ENCODE measurements around the gene SLC2A9.

DNA sequence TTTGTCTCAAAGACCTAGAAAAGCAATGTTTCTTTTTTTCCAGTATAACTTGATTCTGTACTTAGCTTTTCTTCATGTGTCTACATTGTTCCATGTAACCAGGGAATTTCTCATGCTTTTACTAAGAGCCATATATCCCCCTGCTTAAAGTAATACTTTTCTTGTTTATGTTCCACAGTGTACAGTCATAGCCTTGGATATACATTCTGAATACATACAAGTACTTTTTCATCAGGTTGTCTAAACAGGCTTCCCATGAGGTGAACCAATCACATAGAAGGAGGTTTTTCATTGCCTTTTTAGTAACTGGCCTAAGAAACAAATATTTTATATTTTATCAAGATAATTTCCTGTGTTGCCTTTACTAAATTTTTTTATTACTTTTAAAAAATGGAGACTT is 52.8 kb downstream of the SLC2A9 start:
- no peak for TF ChIP-seq POLR2AphosphoS5 (IDR thresholded peaks at IDR 0.05)
- TF ChIP-seq, protein P1, sequence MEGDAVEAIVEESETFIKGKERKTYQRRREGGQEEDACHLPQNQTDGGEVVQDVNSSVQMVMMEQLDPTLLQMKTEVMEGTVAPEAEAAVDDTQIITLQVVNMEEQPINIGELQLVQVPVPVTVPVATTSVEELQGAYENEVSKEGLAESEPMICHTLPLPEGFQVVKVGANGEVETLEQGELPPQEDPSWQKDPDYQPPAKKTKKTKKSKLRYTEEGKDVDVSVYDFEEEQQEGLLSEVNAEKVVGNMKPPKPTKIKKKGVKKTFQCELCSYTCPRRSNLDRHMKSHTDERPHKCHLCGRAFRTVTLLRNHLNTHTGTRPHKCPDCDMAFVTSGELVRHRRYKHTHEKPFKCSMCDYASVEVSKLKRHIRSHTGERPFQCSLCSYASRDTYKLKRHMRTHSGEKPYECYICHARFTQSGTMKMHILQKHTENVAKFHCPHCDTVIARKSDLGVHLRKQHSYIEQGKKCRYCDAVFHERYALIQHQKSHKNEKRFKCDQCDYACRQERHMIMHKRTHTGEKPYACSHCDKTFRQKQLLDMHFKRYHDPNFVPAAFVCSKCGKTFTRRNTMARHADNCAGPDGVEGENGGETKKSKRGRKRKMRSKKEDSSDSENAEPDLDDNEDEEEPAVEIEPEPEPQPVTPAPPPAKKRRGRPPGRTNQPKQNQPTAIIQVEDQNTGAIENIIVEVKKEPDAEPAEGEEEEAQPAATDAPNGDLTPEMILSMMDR (IDR thresholded peaks at IDR 0.05) = no peak
